BE2C (cell line): ENCODE results near the gene TMA16.

ENCODE experiments used
- DNase-seq: peaks from one replicate; pipeline ENCODE4 v3.0.0-alpha.2; 2020
- H3K27me3 ChIP-seq: fragments of 250-450 bp; sonication (Bioruptor Pico); 2 replicates; pipeline ENCODE4 v1.5.1; 2020; ENCODE audit warnings: mild to moderate bottlenecking
- H3K36me3 ChIP-seq: fragments of 250-450 bp; sonication (Bioruptor Pico); 2 replicates; pipeline ENCODE4 v1.5.1; 2020; ENCODE audit warnings: mild to moderate bottlenecking
- H3K4me1 ChIP-seq: fragments of 250-450 bp; sonication (Bioruptor Pico); 2 replicates; pipeline ENCODE4 v1.5.1; 2020
- H3K4me3 ChIP-seq: 2 replicates; pipeline ENCODE4 v1.5.1; 2011; ENCODE audit warnings: low read depth, low read length
- H3K9me3 ChIP-seq: fragments of 250-450 bp; sonication (Bioruptor Pico); 2 replicates; pipeline ENCODE4 v1.5.1; 2020
- CTCF ChIP-seq: IDR thresholded peaks from 2 replicates; pipeline ENCODE4 v1.5.1; 2012; ENCODE audit warnings: mild to moderate bottlenecking, low read depth, low read length

Gene TMA16

GRCh38 chr4:163553146-163553545 lies 58.7 kb downstream of the TMA16 start:
- DNase-seq, result no peak
- H3K27me3 ChIP-seq, result no peaks in the 10 kb centered on the region
- no peak for TF ChIP-seq CTCF

GRCh38 chr4:163554870-163555465 lies 60.5 kb downstream of the TMA16 start:
- Histone ChIP-seq H3K36me3 (no peaks in the 10 kb centered on the region), H3K9me3 (no peaks in the 10 kb centered on the region), H3K4me3 (no peak overlapping the region), H3K4me1 (no peaks in the 10 kb centered on the region), H3K27me3 (no peaks in the 10 kb centered on the region)
- no peak for DNase-seq
- peak; percentile 62 for TF ChIP-seq CTCF

More at GRCh38 chr4:163553146-163553545, 58.7 kb downstream of the TMA16 start:
- H3K4me3 ChIP-seq, result no peak overlapping the region
- no peaks in the 10 kb centered on the region for H3K4me1 ChIP-seq
- no peaks in the 10 kb centered on the region for H3K36me3 ChIP-seq
- no peaks in the 10 kb centered on the region for H3K9me3 ChIP-seq

GRCh38 chr4:163556177-163556576 lies 61.7 kb downstream of the TMA16 start:
- no peaks in the 10 kb centered on the region for H3K9me3 ChIP-seq
- TF ChIP-seq CTCF, result no peak
- no peak overlapping the region for H3K4me3 ChIP-seq
- no peak for DNase-seq
- no peaks in the 10 kb centered on the region for H3K36me3 ChIP-seq
- no peaks in the 10 kb centered on the region for H3K27me3 ChIP-seq
- H3K4me1 ChIP-seq, result no peaks in the 10 kb centered on the region

- Histone ChIP-seq H3K36me3 (no peaks in the 10 kb centered on the region), H3K27me3 (no peaks in the 10 kb centered on the region), H3K4me1 (no peaks in the 10 kb centered on the region), H3K4me3 (no peak overlapping the region), H3K9me3 (no peaks in the 10 kb centered on the region)
- no peak for TF ChIP-seq CTCF
- DNase-seq, result no peak
These were observed 62.3 kb downstream of the TMA16 start for GRCh38 chr4:163556650-163557391.

GRCh38 chr4:163558539-163559044 lies 64.1 kb downstream of the TMA16 start:
- H3K4me3 ChIP-seq, result no peak overlapping the region
- no peak for DNase-seq
- no peaks in the 10 kb centered on the region for H3K9me3 ChIP-seq
- no peaks in the 10 kb centered on the region for H3K36me3 ChIP-seq
- no peaks in the 10 kb centered on the region for H3K27me3 ChIP-seq
- no peak for TF ChIP-seq CTCF
- H3K4me1 ChIP-seq, result no peaks in the 10 kb centered on the region

- Histone ChIP-seq H3K9me3 (no peaks in the 10 kb centered on the region), H3K4me3 (no peak overlapping the region), H3K27me3 (peaks cover 4% of the 10 kb centered on the region), H3K36me3 (no peaks in the 10 kb centered on the region), H3K4me1 (no peaks in the 10 kb centered on the region)
- DNase-seq, result no peak
- TF ChIP-seq CTCF, result no peak
These were observed 68.0 kb downstream of the TMA16 start for GRCh38 chr4:163562496-163562895.
